ENCODE data around the gene IL9. TPM values are rescaled to one million over a fixed set of nuclear protein-coding genes. Genes with fewer than 3 reads are reported as not detected.

The IL9 gene
- total RNA-seq, 1 donor from 2014 or later: not detected

- Histone ChIP-seq H3K27me3 (peaks cover 69% of the 10 kb centered on the region), H3K4me1 (no peaks in the 10 kb centered on the region), H3K27ac (no peak overlapping the region), H3K9me3 (ENCODE audit: low read depth) (no peaks in the 10 kb centered on the region), H3K4me3 (no peak overlapping the region), H3F3A (ENCODE audit: low read depth) (no peaks in the 10 kb centered on the region), H3K36me3 (no peaks in the 10 kb centered on the region), H3K9ac (no peak overlapping the region), H3K79me2 (ENCODE audit: low read depth) (no peaks in the 10 kb centered on the region), H4K20me1 (ENCODE audit: low read depth) (no peaks in the 10 kb centered on the region), H2AFZ (replicated peaks) (no peak overlapping the region), H3K4me2 (no peak overlapping the region)
- no peak for TF ChIP-seq EZH2phosphoT487 (IDR thresholded peaks at IDR 0.05)
- TF ChIP-seq CTCF (IDR thresholded peaks at IDR 0.05): no peak
- TF ChIP-seq EZH2 (IDR thresholded peaks at IDR 0.05): no peak
- Mint-ChIP-seq H3K36me3 (no peaks in the 10 kb centered on the region), H3K27me3 (ENCODE audit: insufficient read depth, low read depth) (no peaks in the 10 kb centered on the region), H3K9me3 (no peaks in the 10 kb centered on the region), H3K4me1 (no peaks in the 10 kb centered on the region), H3K4me3 (no peak overlapping the region), H3K27ac (no peak overlapping the region)
- no peak for DNase-seq (ENCODE audit: low spot score)
Observed at GRCh38 chr5:135901633-135902032, 6.0 kb upstream of the IL9 start.

- no peaks in the 10 kb centered on the region for H3K9me3 ChIP-seq (ENCODE audit: low read depth)
- H4K20me1 ChIP-seq (ENCODE audit: low read depth): no peaks in the 10 kb centered on the region
- no peak overlapping the region for H3K4me3 ChIP-seq
- no peak overlapping the region for H3K27ac ChIP-seq
- Mint-ChIP-seq H3K27ac (no peak overlapping the region), H3K36me3 (no peaks in the 10 kb centered on the region), H3K9me3 (no peaks in the 10 kb centered on the region), H3K27me3 (ENCODE audit: insufficient read depth, low read depth) (no peaks in the 10 kb centered on the region), H3K4me1 (no peaks in the 10 kb centered on the region), H3K4me3 (no peak overlapping the region)
- no peaks in the 10 kb centered on the region for H3K4me1 ChIP-seq
- TF ChIP-seq EZH2phosphoT487 (IDR thresholded peaks at IDR 0.05) (no peak), EZH2 (IDR thresholded peaks at IDR 0.05) (no peak), CTCF (IDR thresholded peaks at IDR 0.05) (no peak)
- no peak overlapping the region for H3K4me2 ChIP-seq
- no peaks in the 10 kb centered on the region for H3F3A ChIP-seq (ENCODE audit: low read depth)
- H2AFZ ChIP-seq (replicated peaks): no peak overlapping the region
- no peak overlapping the region for H3K9ac ChIP-seq
- no peak for DNase-seq (ENCODE audit: low spot score)
- H3K27me3 ChIP-seq: peaks cover 66% of the 10 kb centered on the region
- H3K36me3 ChIP-seq: no peaks in the 10 kb centered on the region
- no peaks in the 10 kb centered on the region for H3K79me2 ChIP-seq (ENCODE audit: low read depth)
Observed at GRCh38 chr5:135900276-135900675, 4.6 kb upstream of the IL9 start.

- TF ChIP-seq EZH2 (IDR thresholded peaks at IDR 0.05) (no peak), EZH2phosphoT487 (IDR thresholded peaks at IDR 0.05) (no peak), CTCF (IDR thresholded peaks at IDR 0.05) (no peak)
Observed at GRCh38 chr5:135898651-135899050, 3.0 kb upstream of the IL9 start.

More at GRCh38 chr5:135898651-135899050, 3.0 kb upstream of the IL9 start:
- Histone ChIP-seq H3K9ac (no peak overlapping the region), H3K79me2 (ENCODE audit: low read depth) (no peaks in the 10 kb centered on the region), H3K27ac (no peak overlapping the region), H3K4me1 (no peaks in the 10 kb centered on the region), H3F3A (ENCODE audit: low read depth) (no peaks in the 10 kb centered on the region), H3K9me3 (ENCODE audit: low read depth) (no peaks in the 10 kb centered on the region), H3K4me3 (no peak overlapping the region), H3K27me3 (peaks cover 53% of the 10 kb centered on the region), H2AFZ (replicated peaks) (no peak overlapping the region), H4K20me1 (ENCODE audit: low read depth) (no peaks in the 10 kb centered on the region), H3K36me3 (no peaks in the 10 kb centered on the region), H3K4me2 (no peak overlapping the region)
- no peaks in the 10 kb centered on the region for H3K27me3 Mint-ChIP-seq (ENCODE audit: insufficient read depth, low read depth)
- DNase-seq (ENCODE audit: low spot score): no peak
- H3K4me1 Mint-ChIP-seq: no peaks in the 10 kb centered on the region
- no peaks in the 10 kb centered on the region for H3K36me3 Mint-ChIP-seq
- no peaks in the 10 kb centered on the region for H3K9me3 Mint-ChIP-seq
- no peak overlapping the region for H3K27ac Mint-ChIP-seq
- no peak overlapping the region for H3K4me3 Mint-ChIP-seq

Data from neural progenitor cell (in vitro differentiated cells).